ENCODE measurements around the gene TMED7.

The TMED7 gene

DNA sequence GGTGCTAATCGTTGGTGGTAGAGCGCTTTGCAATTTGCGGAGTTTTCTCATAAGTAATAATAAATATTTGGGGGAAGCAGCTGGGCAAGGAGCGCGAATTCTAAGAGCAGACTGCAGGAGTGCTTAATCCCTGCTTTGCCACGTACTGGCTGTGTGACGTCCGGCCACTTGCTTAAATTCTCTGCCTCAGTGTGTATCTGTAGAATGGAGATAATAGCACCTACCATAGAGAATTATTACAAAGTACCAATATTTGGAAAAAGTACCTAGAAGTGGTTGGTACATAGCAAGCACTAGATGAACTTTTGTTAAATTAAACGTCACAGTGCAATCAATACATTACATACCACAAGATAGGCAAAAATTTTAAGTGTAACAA is 598 bp upstream of the TMED7 start:
- peaks cover 44% of the 10 kb centered on the region for H3K4me1 ChIP-seq (ENCODE audit: insufficient read depth, low read length, severe bottlenecking)
- peaks cover 14% of the 10 kb centered on the region; the same call in 1 of the 2 replicates for H3K36me3 ChIP-seq (ENCODE audit: insufficient read depth, low read length)
- peak overlapping the region; percentile 97 for H3K4me3 ChIP-seq (ENCODE audit: low read depth, low read length, poor library complexity, severe bottlenecking)
- H3K9ac ChIP-seq (ENCODE audit: low read length) = peak overlapping the region; percentile 69
- H3K9me3 ChIP-seq (ENCODE audit: low read length) = no peaks in the 10 kb centered on the region
- peaks cover 45% of the 10 kb centered on the region for H3K79me2 ChIP-seq (ENCODE audit: insufficient read depth, low read length)
- no peaks in the 10 kb centered on the region for H3K9me2 ChIP-seq (ENCODE audit: low read depth, low read length)
- TF ChIP-seq EZH2 (IDR thresholded peaks at IDR 0.05; ENCODE audit: borderline replicate concordance, low read length) = no peak
- H3K27me3 ChIP-seq (ENCODE audit: insufficient read depth, low read length) = no peaks in the 10 kb centered on the region
- H2AFZ ChIP-seq (ENCODE audit: low read length) = peak overlapping the region; percentile 26
- H3K4me2 ChIP-seq (ENCODE audit: low read length) = peak overlapping the region; percentile 99
- no peaks in the 10 kb centered on the region for H4K20me1 ChIP-seq (ENCODE audit: insufficient read depth, low read length)
- H3K27ac ChIP-seq (ENCODE audit: low read depth, low read length, poor library complexity, severe bottlenecking) = peak overlapping the region; percentile 80
- no peaks in the 10 kb centered on the region for H3F3A ChIP-seq (ENCODE audit: insufficient read depth, low read length)

DNA sequence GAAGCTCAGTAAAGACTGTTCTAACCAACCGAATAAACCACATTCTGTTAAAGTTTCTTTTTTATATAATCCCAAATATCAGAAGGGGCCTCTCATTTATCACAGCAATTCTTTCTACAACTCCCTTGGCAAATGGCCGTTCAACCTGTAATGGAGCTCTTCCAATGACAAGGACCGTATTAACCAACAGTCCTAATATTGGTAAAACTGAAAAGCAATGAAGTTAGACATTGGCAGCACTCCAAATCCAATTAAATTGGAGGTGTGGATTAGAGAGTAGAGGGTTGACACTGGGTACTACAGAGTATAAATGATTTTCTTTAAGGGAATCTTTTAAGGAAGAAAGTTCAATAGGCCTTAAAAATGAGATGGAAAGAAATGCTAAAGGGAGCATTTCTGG is 842 bp downstream of the TMED7 start:
- Histone ChIP-seq H4K20me1 (ENCODE audit: insufficient read depth, low read length) (no peaks in the 10 kb centered on the region), H2AFZ (ENCODE audit: low read length) (no peak overlapping the region), H3K36me3 (ENCODE audit: insufficient read depth, low read length) (peaks cover 25% of the 10 kb centered on the region), H3K4me1 (ENCODE audit: insufficient read depth, low read length, severe bottlenecking) (peaks cover 44% of the 10 kb centered on the region), H3K4me2 (ENCODE audit: low read length) (peak overlapping the region; percentile 95), H3K9me3 (ENCODE audit: low read length) (no peaks in the 10 kb centered on the region), H3K79me2 (ENCODE audit: insufficient read depth, low read length) (peaks cover 47% of the 10 kb centered on the region), H3K27me3 (ENCODE audit: insufficient read depth, low read length) (no peaks in the 10 kb centered on the region), H3F3A (ENCODE audit: insufficient read depth, low read length) (no peaks in the 10 kb centered on the region), H3K27ac (ENCODE audit: low read depth, low read length, poor library complexity, severe bottlenecking) (peak overlapping the region; percentile 80), H3K9me2 (ENCODE audit: low read depth, low read length) (no peaks in the 10 kb centered on the region), H3K9ac (ENCODE audit: low read length) (peak overlapping the region; percentile 95), H3K4me3 (ENCODE audit: low read depth, low read length, poor library complexity, severe bottlenecking) (peak overlapping the region; percentile 97)
- TF ChIP-seq, protein P1, sequence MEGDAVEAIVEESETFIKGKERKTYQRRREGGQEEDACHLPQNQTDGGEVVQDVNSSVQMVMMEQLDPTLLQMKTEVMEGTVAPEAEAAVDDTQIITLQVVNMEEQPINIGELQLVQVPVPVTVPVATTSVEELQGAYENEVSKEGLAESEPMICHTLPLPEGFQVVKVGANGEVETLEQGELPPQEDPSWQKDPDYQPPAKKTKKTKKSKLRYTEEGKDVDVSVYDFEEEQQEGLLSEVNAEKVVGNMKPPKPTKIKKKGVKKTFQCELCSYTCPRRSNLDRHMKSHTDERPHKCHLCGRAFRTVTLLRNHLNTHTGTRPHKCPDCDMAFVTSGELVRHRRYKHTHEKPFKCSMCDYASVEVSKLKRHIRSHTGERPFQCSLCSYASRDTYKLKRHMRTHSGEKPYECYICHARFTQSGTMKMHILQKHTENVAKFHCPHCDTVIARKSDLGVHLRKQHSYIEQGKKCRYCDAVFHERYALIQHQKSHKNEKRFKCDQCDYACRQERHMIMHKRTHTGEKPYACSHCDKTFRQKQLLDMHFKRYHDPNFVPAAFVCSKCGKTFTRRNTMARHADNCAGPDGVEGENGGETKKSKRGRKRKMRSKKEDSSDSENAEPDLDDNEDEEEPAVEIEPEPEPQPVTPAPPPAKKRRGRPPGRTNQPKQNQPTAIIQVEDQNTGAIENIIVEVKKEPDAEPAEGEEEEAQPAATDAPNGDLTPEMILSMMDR (IDR thresholded peaks at IDR 0.05; ENCODE audit: low read length) = no peak
- no peak for TF ChIP-seq EZH2 (IDR thresholded peaks at IDR 0.05; ENCODE audit: borderline replicate concordance, low read length)

DNA sequence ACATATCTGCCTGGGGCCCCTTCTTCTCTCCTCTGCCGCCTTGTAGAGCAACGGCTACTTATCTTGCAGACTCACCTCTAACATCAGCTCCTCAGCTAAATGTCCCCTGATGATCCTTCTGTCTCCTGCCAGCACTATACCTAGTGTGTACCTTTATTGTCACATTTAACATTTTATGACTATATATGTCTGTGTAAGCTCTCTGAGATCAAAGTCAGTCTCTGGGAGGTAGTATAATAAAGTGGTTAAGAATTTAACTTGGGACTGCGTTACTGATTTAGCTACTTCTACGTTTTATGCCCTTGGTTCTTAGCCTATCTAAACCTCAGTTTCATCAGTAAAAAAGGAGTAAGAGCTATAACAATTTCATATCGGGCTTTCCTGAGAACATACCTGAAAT is 2.2 kb downstream of the TMED7 start:
- TF ChIP-seq EZH2 (IDR thresholded peaks at IDR 0.05; ENCODE audit: borderline replicate concordance, low read length) = no peak
- TF ChIP-seq, protein P1 (IDR thresholded peaks at IDR 0.05; ENCODE audit: low read length) = no peak
- Histone ChIP-seq H3K36me3 (ENCODE audit: insufficient read depth, low read length) (peaks cover 38% of the 10 kb centered on the region), H2AFZ (ENCODE audit: low read length) (no peak overlapping the region), H3K9me2 (ENCODE audit: low read depth, low read length) (no peaks in the 10 kb centered on the region), H3K4me1 (ENCODE audit: insufficient read depth, low read length, severe bottlenecking) (peaks cover 44% of the 10 kb centered on the region), H4K20me1 (ENCODE audit: insufficient read depth, low read length) (no peaks in the 10 kb centered on the region), H3K27ac (ENCODE audit: low read depth, low read length, poor library complexity, severe bottlenecking) (peak overlapping the region; percentile 80), H3K4me2 (ENCODE audit: low read length) (peak overlapping the region; percentile 95), H3K4me3 (ENCODE audit: low read depth, low read length, poor library complexity, severe bottlenecking) (peak overlapping the region; percentile 97), H3F3A (ENCODE audit: insufficient read depth, low read length) (no peaks in the 10 kb centered on the region), H3K79me2 (ENCODE audit: insufficient read depth, low read length) (peaks cover 47% of the 10 kb centered on the region), H3K9me3 (ENCODE audit: low read length) (no peaks in the 10 kb centered on the region), H3K27me3 (ENCODE audit: insufficient read depth, low read length) (no peaks in the 10 kb centered on the region), H3K9ac (ENCODE audit: low read length) (peak overlapping the region; percentile 95; the same call in 1 of the 2 replicates)

DNA sequence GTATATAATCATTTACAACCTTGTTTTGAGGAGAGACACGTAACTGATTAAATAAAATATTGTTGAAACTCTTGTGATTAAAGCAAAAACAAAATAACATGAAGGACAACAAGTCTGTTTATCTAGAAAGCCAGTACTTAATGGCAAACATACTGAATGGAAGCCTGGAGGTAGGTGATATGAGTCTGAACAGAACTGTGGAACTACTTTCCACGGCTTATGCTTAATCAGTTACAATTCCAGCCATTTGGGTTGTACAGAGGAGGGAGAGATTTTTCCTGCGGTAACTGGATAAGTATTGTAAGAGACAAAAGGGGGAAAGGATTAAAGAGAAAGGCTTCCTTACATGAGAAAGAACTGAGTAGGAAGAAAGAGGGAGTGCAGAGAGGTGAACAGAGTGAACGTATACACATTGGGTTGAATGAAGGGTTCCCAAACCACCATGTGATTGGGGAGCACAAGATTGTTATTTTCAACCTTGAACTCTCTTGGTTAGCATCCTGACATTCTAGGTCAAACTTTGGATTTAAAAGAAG is 4.4 kb downstream of the TMED7 start:
- no peak overlapping the region for H3K9ac ChIP-seq (ENCODE audit: low read length)

More for the DNA sequence above, 4.4 kb downstream of the TMED7 start:
- peaks cover 33% of the 10 kb centered on the region for H3K4me1 ChIP-seq (ENCODE audit: insufficient read depth, low read length, severe bottlenecking)
- H3K9me2 ChIP-seq (ENCODE audit: low read depth, low read length) = no peaks in the 10 kb centered on the region
- no peak overlapping the region for H3K4me3 ChIP-seq (ENCODE audit: low read depth, low read length, poor library complexity, severe bottlenecking)
- no peaks in the 10 kb centered on the region for H4K20me1 ChIP-seq (ENCODE audit: insufficient read depth, low read length)
- no peaks in the 10 kb centered on the region for H3K9me3 ChIP-seq (ENCODE audit: low read length)
- H3K27me3 ChIP-seq (ENCODE audit: insufficient read depth, low read length) = no peaks in the 10 kb centered on the region
- no peak overlapping the region for H3K27ac ChIP-seq (ENCODE audit: low read depth, low read length, poor library complexity, severe bottlenecking)
- H3K79me2 ChIP-seq (ENCODE audit: insufficient read depth, low read length) = peaks cover 43% of the 10 kb centered on the region
- H3K4me2 ChIP-seq (ENCODE audit: low read length) = no peak overlapping the region
- H2AFZ ChIP-seq (ENCODE audit: low read length) = no peak overlapping the region
- H3K36me3 ChIP-seq (ENCODE audit: insufficient read depth, low read length) = peaks cover 51% of the 10 kb centered on the region
- H3F3A ChIP-seq (ENCODE audit: insufficient read depth, low read length) = no peaks in the 10 kb centered on the region
- no peak for TF ChIP-seq EZH2 (IDR thresholded peaks at IDR 0.05; ENCODE audit: borderline replicate concordance, low read length)
- TF ChIP-seq, protein P1 (IDR thresholded peaks at IDR 0.05; ENCODE audit: low read length) = no peak
